KMS-11 (cell line): ENCODE data around the gene UTP25.

ENCODE experiments used
- H2AFZ ChIP-seq: fragments of 200-600 bp; sonication (generic); 2 replicates; pipeline ENCODE4 v1.6.1; 2016; ENCODE audit warnings: antibody characterized with exemption, mixed run types, low read depth
- H3K27ac ChIP-seq: fragments of 200-600 bp; sonication (generic); 2 replicates; pipeline ENCODE4 v1.6.1; 2016; ENCODE audit warnings: mild to moderate bottlenecking, mixed run types
- H3K27me3 ChIP-seq: fragments of 200-600 bp; sonication (generic); 2 replicates; pipeline ENCODE4 v1.6.1; 2017; ENCODE audit warnings: mild to moderate bottlenecking, low read depth, mixed run types, moderate library complexity; ENCODE audit not compliant: insufficient read depth
- H3K36me3 ChIP-seq: fragments of 200-600 bp; sonication (generic); 2 replicates; pipeline ENCODE4 v1.6.1; 2017; ENCODE audit warnings: mild to moderate bottlenecking, mixed run types; ENCODE audit not compliant: insufficient read depth
- H3K4me1 ChIP-seq: fragments of 200-600 bp; sonication (generic); 2 replicates; pipeline ENCODE4 v1.6.1; 2016; ENCODE audit warnings: mild to moderate bottlenecking, low read depth, mixed run types; ENCODE audit not compliant: poor library complexity, severe bottlenecking
- H3K4me2 ChIP-seq: fragments of 200-600 bp; sonication (generic); 2 replicates; pipeline ENCODE4 v1.7.0; 2016; ENCODE audit warnings: mild to moderate bottlenecking, mixed run types
- H3K4me3 ChIP-seq: fragments of 200-600 bp; sonication (generic); IDR thresholded peaks from 2 replicates; pipeline ENCODE4 v1.6.1; 2017; ENCODE audit warnings: low read depth, low read length, mixed read lengths; ENCODE audit not compliant: insufficient read depth
- H3K79me2 ChIP-seq: fragments of 200-600 bp; sonication (generic); 2 replicates; pipeline ENCODE4 v1.6.1; 2016; ENCODE audit warnings: low read depth, mixed run types; ENCODE audit not compliant: insufficient read depth
- H3K9ac ChIP-seq: fragments of 200-600 bp; sonication (generic); 2 replicates; pipeline ENCODE4 v1.6.1; 2016; ENCODE audit warnings: mild to moderate bottlenecking, mixed run types
- H4K20me1 ChIP-seq: fragments of 200-600 bp; sonication (generic); 2 replicates; pipeline ENCODE4 v1.6.1; 2016; ENCODE audit warnings: mild to moderate bottlenecking, mixed run types; ENCODE audit not compliant: insufficient read depth
- TF ChIP-seq, protein P1 (sequence below): fragments of 200-600 bp; sonication (generic); conservative IDR thresholded peaks from 2 replicates; pipeline ENCODE4 v1.6.1; 2017; ENCODE audit warnings: low read depth, mild to moderate bottlenecking, antibody characterized with exemption, low read length, moderate library complexity, mixed read lengths

Gene UTP25

GRCh38 chr1:209870151-209870831 lies 42.5 kb downstream of the UTP25 start:
- no peaks in the 10 kb centered on the region for H3K27me3 ChIP-seq

DNA sequence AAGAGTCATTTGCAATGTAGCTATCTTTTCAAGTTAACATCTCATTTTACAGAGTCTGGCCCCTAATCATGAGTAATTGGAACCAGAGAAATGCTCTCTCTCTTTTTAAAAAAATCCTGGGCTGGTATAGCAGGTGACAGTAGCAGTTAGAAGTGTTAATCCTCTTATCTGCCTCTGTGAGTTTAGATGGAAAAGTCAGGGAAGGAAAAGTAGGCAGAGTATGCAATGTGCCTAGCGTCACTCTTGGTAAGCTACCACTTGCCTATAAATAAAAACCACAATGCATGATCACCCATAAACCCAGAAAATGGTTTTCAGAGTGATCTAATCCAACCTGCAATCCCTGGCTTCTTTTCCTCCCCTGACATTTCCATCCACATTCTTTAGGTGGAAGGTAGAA lies 43.2 kb downstream of the UTP25 start:
- Histone ChIP-seq H4K20me1 (no peaks in the 10 kb centered on the region), H3K9ac (no peak overlapping the region), H3K4me1 (no peaks in the 10 kb centered on the region), H3K36me3 (no peaks in the 10 kb centered on the region), H2AFZ (no peak overlapping the region), H3K4me3 (no peak overlapping the region), H3K79me2 (no peaks in the 10 kb centered on the region), H3K27me3 (no peaks in the 10 kb centered on the region), H3K27ac (no peak overlapping the region), H3K4me2 (no peak overlapping the region)
- TF ChIP-seq, protein P1, sequence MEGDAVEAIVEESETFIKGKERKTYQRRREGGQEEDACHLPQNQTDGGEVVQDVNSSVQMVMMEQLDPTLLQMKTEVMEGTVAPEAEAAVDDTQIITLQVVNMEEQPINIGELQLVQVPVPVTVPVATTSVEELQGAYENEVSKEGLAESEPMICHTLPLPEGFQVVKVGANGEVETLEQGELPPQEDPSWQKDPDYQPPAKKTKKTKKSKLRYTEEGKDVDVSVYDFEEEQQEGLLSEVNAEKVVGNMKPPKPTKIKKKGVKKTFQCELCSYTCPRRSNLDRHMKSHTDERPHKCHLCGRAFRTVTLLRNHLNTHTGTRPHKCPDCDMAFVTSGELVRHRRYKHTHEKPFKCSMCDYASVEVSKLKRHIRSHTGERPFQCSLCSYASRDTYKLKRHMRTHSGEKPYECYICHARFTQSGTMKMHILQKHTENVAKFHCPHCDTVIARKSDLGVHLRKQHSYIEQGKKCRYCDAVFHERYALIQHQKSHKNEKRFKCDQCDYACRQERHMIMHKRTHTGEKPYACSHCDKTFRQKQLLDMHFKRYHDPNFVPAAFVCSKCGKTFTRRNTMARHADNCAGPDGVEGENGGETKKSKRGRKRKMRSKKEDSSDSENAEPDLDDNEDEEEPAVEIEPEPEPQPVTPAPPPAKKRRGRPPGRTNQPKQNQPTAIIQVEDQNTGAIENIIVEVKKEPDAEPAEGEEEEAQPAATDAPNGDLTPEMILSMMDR, result no peak

More at GRCh38 chr1:209870151-209870831, 42.5 kb downstream of the UTP25 start:
- Histone ChIP-seq H3K4me1 (no peaks in the 10 kb centered on the region), H3K27ac (no peak overlapping the region), H3K9ac (no peak overlapping the region), H3K79me2 (no peaks in the 10 kb centered on the region), H3K36me3 (no peaks in the 10 kb centered on the region), H4K20me1 (no peaks in the 10 kb centered on the region), H3K4me2 (no peak overlapping the region), H2AFZ (no peak overlapping the region), H3K4me3 (no peak overlapping the region)
- TF ChIP-seq, protein P1, result no peak

DNA sequence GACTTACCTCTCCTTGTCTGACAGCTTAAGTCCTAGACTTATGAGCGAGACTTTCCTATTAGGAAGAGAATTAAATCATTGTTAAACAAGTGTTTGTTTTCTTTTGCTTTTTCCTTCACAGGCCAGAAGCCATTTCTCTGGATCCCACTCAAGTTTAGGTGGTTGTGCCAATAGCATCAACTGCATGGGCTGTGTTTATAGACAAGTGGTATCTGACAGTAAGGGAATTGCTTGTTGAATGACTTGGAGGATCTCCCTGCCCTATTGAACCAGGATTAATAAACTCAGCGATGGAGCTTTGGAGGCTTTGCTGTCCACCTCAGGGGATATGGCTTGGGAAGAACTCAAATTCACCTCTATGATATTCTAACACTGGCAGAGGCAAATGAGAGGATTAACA lies 43.7 kb downstream of the UTP25 start:
- no peaks in the 10 kb centered on the region for H4K20me1 ChIP-seq
- H3K4me1 ChIP-seq, result no peaks in the 10 kb centered on the region
- H3K4me2 ChIP-seq, result no peak overlapping the region
- no peaks in the 10 kb centered on the region for H3K36me3 ChIP-seq
- TF ChIP-seq, protein P1, result no peak
- H3K9ac ChIP-seq, result no peak overlapping the region
- no peak overlapping the region for H3K27ac ChIP-seq
- no peak overlapping the region for H3K4me3 ChIP-seq
- H2AFZ ChIP-seq, result no peak overlapping the region
- H3K27me3 ChIP-seq, result no peaks in the 10 kb centered on the region
- no peaks in the 10 kb centered on the region for H3K79me2 ChIP-seq

DNA sequence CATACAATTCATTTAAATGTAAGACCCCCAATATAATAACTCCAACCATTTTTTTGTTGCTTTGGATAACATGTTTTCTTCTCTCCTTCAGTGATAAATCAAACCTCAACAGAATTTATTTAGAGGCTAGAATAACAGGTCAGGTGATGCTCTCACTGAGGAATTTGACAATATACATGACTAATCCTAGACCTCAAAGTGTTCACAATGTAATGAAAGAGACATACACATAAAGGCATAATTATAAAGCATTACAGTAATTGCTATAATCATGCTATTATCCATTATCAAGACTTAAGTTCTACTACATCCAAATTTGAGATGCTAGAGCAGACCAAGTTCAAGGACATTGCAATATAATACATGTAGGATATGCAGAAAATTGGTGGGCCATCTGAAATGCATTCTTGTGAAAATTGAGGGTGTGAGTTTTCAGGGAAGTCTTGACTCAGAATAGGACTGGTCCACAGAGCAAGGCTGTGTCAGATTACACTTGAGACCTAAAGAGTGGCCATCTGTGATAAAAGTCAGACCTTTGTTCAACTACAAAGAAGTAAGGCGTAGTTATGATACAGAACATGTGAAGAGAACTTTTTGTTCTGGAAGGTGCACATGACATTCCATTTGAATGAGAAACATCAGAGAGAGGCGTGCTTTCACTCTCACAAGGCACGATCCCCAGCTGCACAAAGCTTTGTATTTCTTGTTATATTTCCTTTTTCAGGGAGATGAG lies 45.5 kb downstream of the UTP25 start:
- Histone ChIP-seq H3K79me2 (no peaks in the 10 kb centered on the region), H3K4me3 (no peak overlapping the region), H3K4me2 (no peak overlapping the region), H4K20me1 (no peaks in the 10 kb centered on the region), H3K27me3 (no peaks in the 10 kb centered on the region), H2AFZ (no peak overlapping the region), H3K36me3 (no peaks in the 10 kb centered on the region), H3K9ac (no peak overlapping the region), H3K4me1 (no peaks in the 10 kb centered on the region), H3K27ac (no peak overlapping the region)
- TF ChIP-seq, protein P1, result no peak
